Nephron (organoid): Measurements from ENCODE around the gene OSBPL1A.

Experiments used
- H3K27ac Mint-ChIP-seq, 3 experiments: 2 replicates each; pipeline ENCODE4 v1.8.0; 2020; ENCODE audit warnings: mixed read lengths in 3 of 3, mild to moderate bottlenecking in 2 of 3, moderate library complexity in 1 of 3
- H3K27me3 Mint-ChIP-seq: 2 replicates; pipeline ENCODE4 v1.8.0; 2021; ENCODE audit warnings: low read depth, mild to moderate bottlenecking, moderate library complexity, mixed read lengths
- H3K36me3 Mint-ChIP-seq: 2 replicates; pipeline ENCODE4 v1.8.0; 2020; ENCODE audit warnings: low read depth, mixed read lengths
- H3K4me1 Mint-ChIP-seq: 2 replicates; pipeline ENCODE4 v1.8.0; 2020; ENCODE audit warnings: mixed read lengths
- H3K4me3 Mint-ChIP-seq, 3 experiments: 2 replicates each; pipeline ENCODE4 v1.8.0; 2020; ENCODE audit warnings: mild to moderate bottlenecking in 3 of 3, mixed read lengths in 3 of 3, moderate library complexity in 2 of 3
- H3K9me3 Mint-ChIP-seq: 2 replicates; pipeline ENCODE4 v1.8.0; 2020; ENCODE audit warnings: mixed read lengths
- TF ChIP-seq, protein P1 (sequence below), 3 experiments: fragments of 200-600 bp; sonication (generic); IDR thresholded peaks; one replicate each; pipeline ENCODE4 v1.5.0; 2021; ENCODE audit warnings: antibody characterized with exemption in 3 of 3; ENCODE audit not compliant: unreplicated experiment in 3 of 3

OSBPL1A gene

DNA sequence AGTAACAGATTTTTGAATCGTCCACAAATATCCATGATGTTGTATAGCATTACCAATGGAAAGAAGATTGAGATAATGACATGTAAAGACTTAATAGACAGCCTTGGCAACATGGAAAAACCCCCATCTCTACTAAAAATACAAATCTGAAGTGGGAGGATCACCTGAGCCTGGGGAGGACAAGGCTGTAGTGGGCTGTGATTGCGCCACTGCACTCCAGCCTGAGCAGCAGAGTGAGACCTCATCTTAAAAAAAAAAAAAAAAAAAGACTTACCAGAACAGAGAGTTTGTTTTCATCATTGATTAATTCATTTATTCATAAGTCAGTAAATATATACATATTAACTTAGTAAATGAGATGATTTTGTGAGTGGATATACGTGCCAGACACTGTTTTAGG, 7.0 kb upstream of the OSBPL1A start:
- Mint-ChIP-seq H3K36me3 (no peaks in the 10 kb centered on the region), H3K27ac (no peak overlapping the region), H3K9me3 (no peaks in the 10 kb centered on the region), H3K27me3 (peaks cover 16% of the 10 kb centered on the region), H3K4me1 (peaks cover 11% of the 10 kb centered on the region), H3K4me3 (no peak overlapping the region)
- TF ChIP-seq, protein P1, sequence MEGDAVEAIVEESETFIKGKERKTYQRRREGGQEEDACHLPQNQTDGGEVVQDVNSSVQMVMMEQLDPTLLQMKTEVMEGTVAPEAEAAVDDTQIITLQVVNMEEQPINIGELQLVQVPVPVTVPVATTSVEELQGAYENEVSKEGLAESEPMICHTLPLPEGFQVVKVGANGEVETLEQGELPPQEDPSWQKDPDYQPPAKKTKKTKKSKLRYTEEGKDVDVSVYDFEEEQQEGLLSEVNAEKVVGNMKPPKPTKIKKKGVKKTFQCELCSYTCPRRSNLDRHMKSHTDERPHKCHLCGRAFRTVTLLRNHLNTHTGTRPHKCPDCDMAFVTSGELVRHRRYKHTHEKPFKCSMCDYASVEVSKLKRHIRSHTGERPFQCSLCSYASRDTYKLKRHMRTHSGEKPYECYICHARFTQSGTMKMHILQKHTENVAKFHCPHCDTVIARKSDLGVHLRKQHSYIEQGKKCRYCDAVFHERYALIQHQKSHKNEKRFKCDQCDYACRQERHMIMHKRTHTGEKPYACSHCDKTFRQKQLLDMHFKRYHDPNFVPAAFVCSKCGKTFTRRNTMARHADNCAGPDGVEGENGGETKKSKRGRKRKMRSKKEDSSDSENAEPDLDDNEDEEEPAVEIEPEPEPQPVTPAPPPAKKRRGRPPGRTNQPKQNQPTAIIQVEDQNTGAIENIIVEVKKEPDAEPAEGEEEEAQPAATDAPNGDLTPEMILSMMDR (IDR thresholded peaks at IDR 0.05; ENCODE audit: unreplicated experiment in 3 of 3) = no peak

DNA sequence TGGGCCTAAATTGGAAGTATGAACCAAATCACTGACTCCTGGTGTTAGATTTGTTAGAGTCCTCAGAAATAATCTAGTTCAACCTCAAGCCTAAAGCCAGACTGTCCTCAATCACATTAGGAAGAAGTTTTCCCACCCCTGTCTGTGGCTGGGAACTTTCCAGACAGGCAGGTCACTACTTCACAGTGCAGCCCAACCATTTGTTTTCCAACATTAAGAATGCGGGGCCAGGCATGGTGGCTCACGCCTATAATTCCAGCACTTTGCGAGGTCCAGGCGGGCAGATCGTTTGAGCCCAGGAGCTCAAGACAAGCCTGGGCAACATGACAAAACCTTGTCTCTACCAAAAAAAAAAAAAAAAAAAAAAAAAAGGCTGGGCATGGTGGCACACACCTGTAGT, 5.5 kb upstream of the OSBPL1A start:
- TF ChIP-seq, protein P1 (IDR thresholded peaks at IDR 0.05; ENCODE audit: unreplicated experiment in 3 of 3) = no peak
- peaks cover 12% of the 10 kb centered on the region for H3K4me1 Mint-ChIP-seq
- H3K9me3 Mint-ChIP-seq = no peaks in the 10 kb centered on the region
- peaks cover 16% of the 10 kb centered on the region for H3K27me3 Mint-ChIP-seq
- no peak overlapping the region for H3K27ac Mint-ChIP-seq
- H3K36me3 Mint-ChIP-seq = no peaks in the 10 kb centered on the region
- H3K4me3 Mint-ChIP-seq = no peak overlapping the region

DNA sequence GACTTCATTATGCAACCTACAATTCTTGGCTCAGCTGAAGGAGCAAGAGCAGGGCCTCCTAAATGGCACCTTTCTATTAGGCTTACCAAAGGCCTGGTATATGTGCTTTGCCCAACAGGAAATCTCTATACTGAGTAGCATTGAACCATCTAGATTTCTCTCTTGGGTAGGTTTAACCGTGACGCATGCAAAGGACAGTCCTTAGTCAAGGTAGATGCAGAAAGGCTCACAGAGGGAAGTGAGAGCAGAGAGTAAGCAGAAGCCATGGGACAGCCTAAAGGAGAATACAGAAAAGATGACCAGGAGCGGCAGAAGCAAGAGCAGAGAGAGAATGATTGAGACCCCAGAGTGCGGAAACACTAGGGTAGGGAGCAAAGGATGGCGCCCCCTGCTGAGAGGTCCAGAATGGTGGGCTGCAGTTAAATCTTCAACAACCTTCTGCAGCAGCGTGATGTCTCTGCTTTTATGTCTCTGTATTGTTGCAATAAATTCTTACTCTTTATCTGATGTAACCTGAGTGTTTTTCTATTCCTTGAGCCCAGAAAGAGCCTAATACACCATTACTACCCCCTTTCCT, 4.7 kb upstream of the OSBPL1A start:
- TF ChIP-seq, protein P1 (IDR thresholded peaks at IDR 0.05; ENCODE audit: unreplicated experiment in 3 of 3) = no peak
- no peak overlapping the region for H3K4me3 Mint-ChIP-seq
- H3K36me3 Mint-ChIP-seq = no peaks in the 10 kb centered on the region
- peaks cover 15% of the 10 kb centered on the region for H3K4me1 Mint-ChIP-seq
- H3K9me3 Mint-ChIP-seq = no peaks in the 10 kb centered on the region
- peaks cover 12% of the 10 kb centered on the region for H3K27me3 Mint-ChIP-seq
- H3K27ac Mint-ChIP-seq = no peak overlapping the region

DNA sequence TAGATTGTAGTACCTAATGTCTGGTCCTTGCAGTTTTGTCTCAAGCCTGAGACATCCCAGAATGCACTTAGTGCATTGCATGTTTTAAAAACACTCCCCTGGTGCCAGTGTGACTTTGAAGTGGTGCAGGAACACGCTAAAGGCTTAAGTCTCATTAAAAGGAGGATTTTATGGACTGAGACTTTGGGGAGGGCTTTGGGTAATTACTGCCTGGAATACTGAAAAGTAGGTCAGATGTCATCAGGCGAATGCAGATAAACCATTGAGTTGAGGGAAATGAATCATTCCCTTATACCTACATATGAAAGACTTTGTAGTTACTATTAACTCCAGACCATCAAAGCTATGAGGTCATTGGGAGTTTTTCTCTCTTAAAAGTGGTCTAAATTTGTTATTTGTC, 3.0 kb upstream of the OSBPL1A start:
- H3K4me1 Mint-ChIP-seq = peaks cover 21% of the 10 kb centered on the region
- H3K27ac Mint-ChIP-seq = peak overlapping the region; percentile 28 to 72 (median 67)
- TF ChIP-seq, protein P1 (IDR thresholded peaks at IDR 0.05; ENCODE audit: unreplicated experiment in 3 of 3) = no peak
- peaks cover 7% of the 10 kb centered on the region for H3K27me3 Mint-ChIP-seq
- no peaks in the 10 kb centered on the region for H3K36me3 Mint-ChIP-seq
- no peaks in the 10 kb centered on the region for H3K9me3 Mint-ChIP-seq
- peak overlapping the region; percentile 4 to 29 (median 21) for H3K4me3 Mint-ChIP-seq

DNA sequence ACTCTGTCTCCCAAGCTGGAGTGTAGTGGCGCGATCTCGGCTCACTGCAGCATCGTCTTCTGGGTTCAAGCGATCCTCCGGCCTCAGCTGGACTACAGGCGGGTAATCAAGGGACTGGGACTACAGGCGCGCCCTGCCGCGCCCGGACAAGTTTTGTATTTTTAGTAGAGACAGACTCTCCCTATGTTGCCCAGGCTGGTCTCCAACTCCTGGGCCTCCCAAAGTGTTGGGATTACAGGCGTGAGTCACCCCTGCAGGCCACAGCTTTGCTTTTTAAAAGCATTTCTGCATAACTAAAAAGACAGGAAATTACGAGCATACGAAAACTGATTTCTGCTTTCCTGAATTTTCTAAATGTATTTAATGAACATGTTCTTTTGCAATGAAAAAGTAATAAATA, 916 bp upstream of the OSBPL1A start:
- H3K36me3 Mint-ChIP-seq = no peaks in the 10 kb centered on the region
- peak overlapping the region; percentile 69 to 95 (median 88) for H3K27ac Mint-ChIP-seq
- TF ChIP-seq, protein P1 (IDR thresholded peaks at IDR 0.05; ENCODE audit: unreplicated experiment in 3 of 3) = no peak
- no peaks in the 10 kb centered on the region for H3K27me3 Mint-ChIP-seq
- no peaks in the 10 kb centered on the region for H3K9me3 Mint-ChIP-seq
- H3K4me3 Mint-ChIP-seq = peak overlapping the region; percentile 88 to 91 (median 89)
- peaks cover 30% of the 10 kb centered on the region for H3K4me1 Mint-ChIP-seq

DNA sequence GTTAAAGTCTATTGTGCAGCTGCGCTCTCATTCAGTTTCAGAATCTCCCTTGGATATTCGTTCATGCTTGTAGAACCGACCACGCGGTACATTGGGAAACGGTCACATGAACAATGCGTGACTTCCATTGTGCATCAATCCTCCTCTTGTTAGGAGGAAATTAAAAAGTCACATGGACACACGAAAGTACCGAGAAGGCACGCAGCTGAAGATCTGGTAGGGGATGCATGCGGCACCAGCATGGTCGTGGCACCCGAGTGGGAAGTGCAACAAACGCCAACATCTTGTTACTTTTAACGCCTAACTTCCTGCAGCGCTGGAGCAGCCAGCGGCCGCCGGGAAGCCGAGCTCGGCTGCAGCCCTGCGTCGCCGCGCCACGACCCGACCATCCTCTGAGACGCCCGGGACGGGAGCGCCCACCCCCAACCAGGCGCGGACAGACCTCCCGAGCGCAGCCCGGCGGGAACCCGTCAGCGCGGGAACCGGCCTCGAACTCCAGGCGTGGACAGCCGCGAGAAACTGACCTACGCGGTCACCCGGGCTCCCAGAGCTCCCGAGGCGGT, 412 bp downstream of the OSBPL1A start:
- no peaks in the 10 kb centered on the region for H3K36me3 Mint-ChIP-seq
- H3K9me3 Mint-ChIP-seq = no peaks in the 10 kb centered on the region
- peak overlapping the region; percentile 89 to 93 (median 91) for H3K4me3 Mint-ChIP-seq
- peak overlapping the region; percentile 55 to 87 (median 59) for H3K27ac Mint-ChIP-seq
- no peaks in the 10 kb centered on the region for H3K27me3 Mint-ChIP-seq
- peaks cover 30% of the 10 kb centered on the region for H3K4me1 Mint-ChIP-seq
- TF ChIP-seq, protein P1 (IDR thresholded peaks at IDR 0.05; ENCODE audit: unreplicated experiment in 3 of 3) = no peak
